OCI-LY7 (cell line): ENCODE measurements around the gene UGCG.

ENCODE experiments used
- CTCF ChIP-seq: fragments of 200-600 bp; sonication (generic); conservative IDR thresholded peaks from 2 replicates; pipeline ENCODE4 v1.5.1; 2014; ENCODE audit warnings: mild to moderate bottlenecking, antibody characterized with exemption, low read length, moderate library complexity, mixed read lengths
- EZH2phosphoT487 ChIP-seq: fragments of 200-600 bp; sonication (generic); IDR thresholded peaks from 2 replicates; pipeline ENCODE4 v1.6.1; 2018; ENCODE audit warnings: low read depth, borderline replicate concordance, mild to moderate bottlenecking, mixed run types, antibody characterized with exemption, low read length, moderate library complexity, mixed read lengths

- TF ChIP-seq CTCF (no peak), EZH2phosphoT487 (no peak)
These were observed 22.1 kb upstream of the UGCG start for GRCh38 chr9:111874500-111874899.
